Measurements from ENCODE around the gene CNTNAP3B. TPM values are rescaled to one million over a fixed set of nuclear protein-coding genes. Genes with fewer than 3 reads are reported as not detected.

CNTNAP3B gene
- total RNA-seq, 2 donors from 2014 or later = 15.4 to 17.7 TPM

Other genes starting within 250 kb of the CNTNAP3B start
- not detected for gene SPATA31A6, start 54.2 kb upstream of the CNTNAP3B start, total RNA-seq